Uterus (tissue), 4 donors: ENCODE measurements around the gene FKBP4. TPM values are rescaled to one million over a fixed set of nuclear protein-coding genes. Genes with fewer than 3 reads are reported as not detected.

Source experiments
- DNase-seq, 2 donors: peaks; one replicate each; pipeline ENCODE4 v3.0.0-alpha.2; 2019 to 2020
- H3K27ac ChIP-seq, 2 donors: fragments of 200-600 bp; sonication (generic); 1 replicate in 1 of 2; 2 replicates in 1 of 2; pipeline ENCODE4 v1.5.1; 2016 to 2018
- H3K27me3 ChIP-seq, 2 donors: fragments of 200-600 bp; sonication (generic); one replicate each; pipeline ENCODE4 v1.5.1; 2018 to 2019; ENCODE audit warnings: control low read depth in 1 of 2
- H3K36me3 ChIP-seq, 2 donors: fragments of 200-600 bp; sonication (generic); one replicate each; pipeline ENCODE4 v1.5.1; 2019; ENCODE audit warnings: control low read depth in 1 of 2
- H3K4me1 ChIP-seq, 2 donors: fragments of 200-600 bp; sonication (generic); one replicate each; pipeline ENCODE4 v1.5.1; 2018 to 2019; ENCODE audit warnings: control low read depth in 1 of 2
- H3K4me3 ChIP-seq, 2 donors: fragments of 200-600 bp; sonication (generic); 1 replicate in 1 of 2; 2 replicates in 1 of 2; pipeline ENCODE4 v1.5.1; 2018 to 2019; ENCODE audit warnings: mild to moderate bottlenecking in 1 of 2
- H3K9me3 ChIP-seq, 2 donors: fragments of 200-600 bp; sonication (generic); one replicate each; pipeline ENCODE4 v1.5.1; 2019; ENCODE audit warnings: control low read depth in 1 of 2
- CTCF ChIP-seq, 4 experiments: fragments of 200-600 bp in 2 of 4; fragments of 450-650 bp in 2 of 4; sonication (generic) in 2 of 4; IDR thresholded peaks; one replicate each; pipeline ENCODE4 v1.5.1; 2016 to 2019; ENCODE audit warnings: antibody characterized with exemption in 4 of 4, mild to moderate bottlenecking in 2 of 4, moderate library complexity in 1 of 4
- POLR2A ChIP-seq, 2 donors: fragments of 450-650 bp; IDR thresholded peaks; one replicate each; pipeline ENCODE4 v1.6.1; 2016; ENCODE audit warnings: antibody characterized with exemption in 2 of 2, mild to moderate bottlenecking in 1 of 2, moderate library complexity in 1 of 2
- intact Hi-C: fragments of 100-400 bp; cut with DNase I; formaldehyde crosslinking; loops from one replicate; pipeline ENCODE4 v1.15.1; 2023; ENCODE audit warnings: low total_unique reads
- total RNA-seq, 4 donors: library from RNA; depleted of rRNA in 3 of 4; stranded (reverse); fragments of >200 nt in 3 of 4; gene quantifications; one replicate each; pipeline versions ENCODE4 v1.1.0 to v1.2.4, GENCODE V29; 2014 to 2023
- donor health status: DM: yes; HTN: yes; CAD: no.

Gene FKBP4
- total RNA-seq, 4 donors from 2014 or later: 8.5 to 59.0 (median 36.7) TPM

DNA sequence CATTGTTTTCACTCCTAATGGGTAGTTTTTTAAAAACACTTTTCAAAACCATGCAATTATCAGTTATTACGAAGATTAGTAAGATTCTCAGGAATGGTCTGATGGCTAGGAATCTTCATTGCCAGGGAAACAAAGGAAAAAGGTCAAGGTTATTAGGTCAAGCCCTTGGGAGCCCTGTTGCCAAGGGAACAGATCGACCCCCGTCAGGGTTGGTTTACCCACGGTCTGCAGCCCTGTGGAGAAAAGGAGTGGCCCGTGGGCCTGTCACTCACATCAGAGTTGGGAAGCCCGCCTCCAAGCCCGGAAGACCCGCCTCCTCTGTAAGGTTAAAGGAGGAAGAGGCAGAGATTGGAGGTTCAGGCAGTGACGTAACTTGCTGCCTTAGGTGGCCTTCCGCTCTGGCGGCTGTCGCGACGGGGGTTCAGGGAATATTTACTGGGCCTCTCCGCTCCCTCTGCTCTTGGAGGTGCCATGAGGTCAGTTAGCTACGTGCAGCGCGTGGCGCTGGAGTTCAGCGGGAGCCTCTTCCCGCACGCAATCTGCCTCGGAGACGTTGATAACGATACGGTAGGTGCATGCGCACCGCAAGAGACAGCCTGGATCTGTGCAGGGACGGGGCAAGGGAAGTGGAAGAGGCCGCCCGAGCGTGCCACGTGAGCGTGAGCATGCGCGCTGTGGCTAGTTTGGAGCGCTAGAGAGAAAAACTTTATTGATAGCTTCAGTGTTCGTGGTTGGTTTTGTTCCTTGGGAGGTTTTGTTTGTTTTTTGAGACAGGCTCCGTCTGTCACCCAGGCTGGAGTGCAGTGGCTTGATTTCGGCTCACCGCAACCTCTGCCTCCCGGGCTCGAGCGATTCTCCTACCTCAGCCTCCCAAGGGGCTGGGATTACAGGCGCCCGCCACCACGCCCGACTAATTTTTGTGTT lies 17.8 kb downstream of the FKBP4 start, which contains the start of gene ITFG2:
Gene ITFG2 (plus strand): TSS at position 379 of the 924 bp plus-strand sequence. CDS start 93 bp downstream, at position 472.
- TF ChIP-seq CTCF (IDR thresholded peaks at IDR 0.05) (peak in 1 of 4 experiments; percentile 34), POLR2A (IDR thresholded peaks at IDR 0.05) (peak in 1 of 2 donors; percentile 83)
- Histone ChIP-seq H3K27me3 (no peaks in the 10 kb centered on the region), H3K4me1 (peaks cover 5 to 12% of the 10 kb centered on the region in 2 donors), H3K36me3 (no peaks in the 10 kb centered on the region), H3K27ac (peak within 1 kb of the TSS; percentile 85 to 92), H3K9me3 (no peaks in the 10 kb centered on the region), H3K4me3 (peak within 1 kb of the TSS; percentile 69 to 79)
- intact Hi-C loops: no loop called here
- DNase-seq: peak; percentile 97 to 99

DNA sequence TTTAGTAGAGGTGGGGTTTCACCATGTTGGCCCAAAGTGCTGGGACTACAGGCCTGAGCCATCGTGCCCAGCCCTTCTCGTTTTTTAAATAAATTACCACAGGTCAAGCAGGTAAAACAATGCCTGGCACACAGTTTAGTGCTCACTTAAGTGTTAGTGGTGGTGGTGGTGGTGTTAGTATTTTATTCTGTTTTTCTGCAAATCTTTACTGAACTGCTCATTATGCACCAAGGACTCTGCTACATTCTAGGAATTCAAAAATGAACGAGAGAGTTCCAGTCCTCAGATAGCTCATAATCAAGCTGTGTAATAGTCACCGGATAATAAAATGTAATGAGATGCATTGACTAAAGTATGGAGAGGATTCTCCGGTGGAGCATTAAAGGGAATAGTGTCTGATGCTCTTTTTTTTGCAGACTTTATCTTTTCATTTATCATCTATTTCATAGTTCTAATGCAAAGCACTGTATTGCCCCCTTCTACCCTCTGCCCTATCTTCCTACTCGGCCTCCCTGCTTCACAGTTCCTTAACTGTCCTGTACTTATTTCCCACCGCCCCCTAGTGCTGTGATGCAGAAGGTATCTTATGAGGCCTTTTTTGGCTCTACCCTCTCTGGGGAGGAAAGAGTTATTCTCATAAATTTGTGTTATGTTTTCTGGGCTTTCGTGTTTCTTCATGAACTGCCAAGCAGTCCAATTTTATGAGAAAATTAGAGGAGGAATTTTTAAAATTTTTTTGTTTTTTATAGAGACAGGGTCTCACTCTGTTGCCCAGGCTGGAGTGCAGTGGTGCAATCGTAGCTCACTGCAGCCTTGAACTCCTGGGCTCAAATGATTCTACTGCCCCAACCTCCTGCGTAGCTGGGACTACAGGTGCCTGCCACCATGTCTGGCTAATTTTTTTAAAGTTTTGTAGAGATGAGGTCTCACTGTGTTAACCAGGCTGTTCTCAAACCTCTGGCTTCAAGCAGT lies 18.7 kb downstream of the FKBP4 start:
- peaks cover 5 to 12% of the 10 kb centered on the region in 2 donors for H3K4me1 ChIP-seq
- peak overlapping the region; percentile 69 to 79 for H3K4me3 ChIP-seq
- intact Hi-C loops: no loop called here
- H3K9me3 ChIP-seq: no peaks in the 10 kb centered on the region
- no peaks in the 10 kb centered on the region for H3K36me3 ChIP-seq
- H3K27me3 ChIP-seq: no peaks in the 10 kb centered on the region
- DNase-seq: no peak
- peak overlapping the region; percentile 85 to 92 for H3K27ac ChIP-seq
- TF ChIP-seq POLR2A (IDR thresholded peaks at IDR 0.05): no peak
- peak; percentile 33 to 56 (median 51) for TF ChIP-seq CTCF (IDR thresholded peaks at IDR 0.05)

- H3K27ac ChIP-seq: no peak overlapping the region
- H3K36me3 ChIP-seq: no peaks in the 10 kb centered on the region
- no peaks in the 10 kb centered on the region for H3K27me3 ChIP-seq
- H3K4me1 ChIP-seq: no peaks in the 10 kb centered on the region
- no peaks in the 10 kb centered on the region for H3K9me3 ChIP-seq
- intact Hi-C loops: no loop called here
- DNase-seq: no peak
- TF ChIP-seq POLR2A (IDR thresholded peaks at IDR 0.05) (no peak), CTCF (IDR thresholded peaks at IDR 0.05) (no peak)
- H3K4me3 ChIP-seq: no peak overlapping the region
These were observed 25.0 kb downstream of the FKBP4 start for GRCh38 chr12:2819810-2820209.

DNA sequence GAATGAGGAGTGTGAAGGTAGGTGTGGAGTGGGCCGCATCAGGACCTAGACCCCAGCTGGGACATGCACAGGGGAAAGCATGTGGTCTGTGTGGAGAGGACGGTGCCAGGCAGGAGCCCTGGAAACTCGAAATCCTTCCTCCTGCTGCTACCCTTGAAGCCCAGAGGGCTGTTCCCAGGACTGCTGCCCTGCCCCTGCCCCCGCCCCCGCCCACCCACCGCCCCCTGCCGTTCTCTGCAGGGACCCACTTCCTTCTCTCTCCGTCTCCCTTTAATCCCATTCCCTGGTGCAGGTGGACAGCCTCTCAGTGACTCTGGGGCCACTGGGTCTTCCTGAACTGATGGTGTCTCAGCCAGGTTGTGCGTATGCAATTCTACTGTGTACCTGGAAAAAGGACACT lies 25.7 kb downstream of the FKBP4 start:
- Histone ChIP-seq H3K27me3 (no peaks in the 10 kb centered on the region), H3K9me3 (no peaks in the 10 kb centered on the region), H3K36me3 (no peaks in the 10 kb centered on the region), H3K27ac (no peak overlapping the region), H3K4me3 (no peak overlapping the region), H3K4me1 (no peaks in the 10 kb centered on the region)
- TF ChIP-seq CTCF (IDR thresholded peaks at IDR 0.05) (no peak), POLR2A (IDR thresholded peaks at IDR 0.05) (no peak)
- intact Hi-C loops: no loop called here
- DNase-seq: no peak
